Hippocampal formation (tissue), 2 donors: Measurements from ENCODE around the gene ZNF536.

ENCODE experiments used
- DNase-seq, 2 donors: peaks; one replicate each; lab custom pipeline; 2025; lab: John Stamatoyannopoulos, UW

The ZNF536 gene

DNA sequence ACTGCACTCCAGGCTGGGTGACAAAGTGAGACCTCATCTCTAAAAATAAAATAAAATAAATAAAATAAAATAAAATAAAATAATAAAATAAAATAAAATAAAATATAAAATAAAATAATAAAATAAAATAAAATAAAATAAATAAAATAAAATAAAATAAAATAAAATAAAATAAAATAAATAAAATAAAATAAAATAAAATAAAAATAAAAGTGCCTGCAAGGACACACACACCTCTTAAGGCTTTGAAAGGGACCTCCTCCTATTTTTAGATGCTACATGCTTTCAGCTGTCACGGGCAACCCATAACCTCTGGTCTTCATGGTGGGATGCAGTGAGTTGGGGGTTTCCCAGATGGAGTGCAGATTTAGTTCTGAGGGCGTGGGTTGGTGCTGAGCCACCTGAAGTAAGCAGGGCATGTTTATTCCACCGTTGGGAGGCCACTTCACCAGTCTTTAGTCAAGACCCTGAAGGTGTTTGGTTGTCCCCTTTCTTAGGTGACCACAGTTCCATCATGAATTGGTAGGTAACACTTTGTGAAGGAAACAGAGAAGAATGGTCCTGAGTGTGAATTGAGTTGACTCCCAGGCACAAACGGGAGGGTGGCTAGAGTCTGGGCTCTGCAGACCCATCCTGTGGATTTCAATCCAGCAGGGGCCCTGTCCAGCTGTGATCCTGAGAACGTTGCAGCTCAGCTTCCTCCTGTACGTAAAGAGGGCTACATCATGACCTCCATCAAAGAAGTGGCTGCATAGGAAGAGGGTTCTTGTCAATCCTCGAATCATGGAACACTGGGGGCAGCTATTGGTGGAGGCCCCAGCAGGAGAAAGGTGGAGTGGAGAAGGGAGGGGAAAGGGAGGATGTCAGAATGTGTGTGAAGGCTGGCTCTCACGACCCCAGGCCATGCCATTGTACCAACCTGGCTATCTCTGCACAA, 234.2 kb downstream of the ZNF536 start:
- no peak for DNase-seq
